Stomach (tissue), 9 donors: ENCODE results near the gene GALNT18. TPM values are rescaled to one million over a fixed set of nuclear protein-coding genes. Genes with fewer than 3 reads are reported as not detected.

Experiments
- DNase-seq, 2 donors: peaks; one replicate each; pipeline versions ENCODE4 v3.0.0 to v3.0.0-alpha.2; 2013 to 2019
- H3K27ac ChIP-seq, 5 donors: fragments of 200-600 bp in 4 of 5; sonication (generic) in 4 of 5; one replicate each; pipeline ENCODE4 v1.5.1; 2013 to 2019; ENCODE audit warnings: mild to moderate bottlenecking in 1 of 5, moderate library complexity in 1 of 5
- H3K27me3 ChIP-seq, 3 donors: fragments of 200-600 bp; sonication (generic); one replicate each; pipeline ENCODE4 v1.5.1; 2017 to 2019; ENCODE audit warnings: mixed run types in 1 of 3
- H3K36me3 ChIP-seq, 4 donors: fragments of 200-600 bp; sonication (generic); 1 replicate in 3 of 4; 2 replicates in 1 of 4; pipeline ENCODE4 v1.5.1; 2016 to 2019
- H3K4me1 ChIP-seq, 4 donors: fragments of 200-600 bp; sonication (generic); one replicate each; pipeline ENCODE4 v1.5.1; 2016 to 2019
- H3K4me3 ChIP-seq, 4 donors: fragments of 200-600 bp; sonication (generic) in 3 of 4; one replicate each; pipeline ENCODE4 v1.5.1; 2016 to 2019; ENCODE audit warnings: mild to moderate bottlenecking in 1 of 4
- H3K9me3 ChIP-seq, 4 donors: fragments of 200-600 bp; sonication (generic); one replicate each; pipeline ENCODE4 v1.5.1; 2016 to 2019
- EP300 ChIP-seq: sonication (generic); formaldehyde crosslinking; IDR thresholded peaks from one replicate; pipeline ENCODE4 v1.6.1; 2017; ENCODE audit warnings: antibody characterized with exemption
- POLR2A ChIP-seq, 4 donors: fragments of 450-650 bp; IDR thresholded peaks; one replicate each; pipeline ENCODE4 v1.6.1; 2016; ENCODE audit warnings: antibody characterized with exemption in 4 of 4, control low read depth in 2 of 4, mild to moderate bottlenecking in 1 of 4, moderate library complexity in 1 of 4
- POLR2AphosphoS5 ChIP-seq, 3 donors: sonication (generic); formaldehyde crosslinking; IDR thresholded peaks; one replicate each; pipeline ENCODE4 v1.6.1; 2016; ENCODE audit warnings: antibody characterized with exemption in 3 of 3
- WGBS, 5 donors: extraction: QIAGEN DNeasy Blood & Tissue Kit in 3 of 5; methylation state at CpG; one replicate each; pipeline versions ENCODE4 v1.1.5 to v1.1.7; 2013 to 2018; 5-methylcytosine and 5-hydroxymethylcytosine counted together
- intact Hi-C: fragments of 100-400 bp; cut with DNase I; formaldehyde crosslinking; loops from one replicate; pipeline ENCODE4 v1.15.1; 2023; ENCODE audit warnings: low total_unique reads
- polyA plus RNA-seq, 3 donors: library from polyadenylated mRNA; stranded (reverse); fragments of 200-250 nt; gene quantifications; one replicate each; pipeline ENCODE4 v1.2.3, GENCODE V29; 2013
- total RNA-seq, 5 donors: library from RNA; depleted of rRNA; stranded (reverse); fragments of >200 nt; gene quantifications; one replicate each; pipeline versions ENCODE4 v1.1.0 to v1.2.3, GENCODE V29; 2014 to 2016
- TF ChIP-seq, protein P1 (sequence below), 7 experiments: fragments of 450-650 bp in 4 of 7; fragments of 200-600 bp in 3 of 7; sonication (generic) in 3 of 7; IDR thresholded peaks; one replicate each; pipeline ENCODE4 v1.5.1; 2016 to 2019; ENCODE audit warnings: antibody characterized with exemption in 7 of 7, control low read depth in 2 of 7, mild to moderate bottlenecking in 1 of 7
- donor health status: healthy with polysubstance abuse.
- donor health status: Bipolar disorder and iron deficiency.
- donor health status: healthy.

Gene GALNT18
- total and polyA plus RNA-seq, 8 donors = 0.58 to 16.1 (median 2.7) TPM

DNA sequence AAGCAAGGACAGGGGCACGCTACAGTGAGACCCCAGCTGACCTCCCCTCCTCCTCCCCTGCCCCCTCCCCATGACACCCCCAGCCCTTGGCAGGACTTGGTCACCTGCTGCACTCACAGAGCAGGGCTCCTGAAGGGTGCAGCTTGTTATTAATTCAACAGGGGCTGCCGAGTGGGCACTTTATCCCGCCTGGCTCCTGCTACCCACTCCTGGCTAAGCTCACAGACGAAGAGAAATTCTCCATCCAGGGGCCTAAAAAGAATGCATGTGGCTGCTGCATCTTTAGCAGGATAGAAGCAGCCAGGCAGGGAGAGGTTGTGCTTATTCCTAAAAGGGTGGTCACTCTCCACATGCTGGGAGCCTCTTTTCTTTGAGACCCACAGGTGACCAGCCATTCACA is 40.3 kb downstream of the GALNT18 start:
- no peaks in the 10 kb centered on the region for H3K36me3 ChIP-seq
- intact Hi-C loops = no loop called here
- WGBS, 5 donors = 72 to 84% (median 79%) methylated on average over 4 of the region's 4 CpGs
- no peaks in the 10 kb centered on the region for H3K9me3 ChIP-seq
- peaks cover 0 to 15% (median 7%) of the 10 kb centered on the region in 4 donors for H3K4me1 ChIP-seq
- peaks cover 0 to 10% (median 0%) of the 10 kb centered on the region in 3 donors for H3K27me3 ChIP-seq
- H3K4me3 ChIP-seq = no peak overlapping the region
- DNase-seq = no peak
- TF ChIP-seq POLR2AphosphoS5 (IDR thresholded peaks at IDR 0.05) = no peak
- no peak for TF ChIP-seq EP300
- TF ChIP-seq POLR2A (IDR thresholded peaks at IDR 0.05) = no peak
- TF ChIP-seq, protein P1, sequence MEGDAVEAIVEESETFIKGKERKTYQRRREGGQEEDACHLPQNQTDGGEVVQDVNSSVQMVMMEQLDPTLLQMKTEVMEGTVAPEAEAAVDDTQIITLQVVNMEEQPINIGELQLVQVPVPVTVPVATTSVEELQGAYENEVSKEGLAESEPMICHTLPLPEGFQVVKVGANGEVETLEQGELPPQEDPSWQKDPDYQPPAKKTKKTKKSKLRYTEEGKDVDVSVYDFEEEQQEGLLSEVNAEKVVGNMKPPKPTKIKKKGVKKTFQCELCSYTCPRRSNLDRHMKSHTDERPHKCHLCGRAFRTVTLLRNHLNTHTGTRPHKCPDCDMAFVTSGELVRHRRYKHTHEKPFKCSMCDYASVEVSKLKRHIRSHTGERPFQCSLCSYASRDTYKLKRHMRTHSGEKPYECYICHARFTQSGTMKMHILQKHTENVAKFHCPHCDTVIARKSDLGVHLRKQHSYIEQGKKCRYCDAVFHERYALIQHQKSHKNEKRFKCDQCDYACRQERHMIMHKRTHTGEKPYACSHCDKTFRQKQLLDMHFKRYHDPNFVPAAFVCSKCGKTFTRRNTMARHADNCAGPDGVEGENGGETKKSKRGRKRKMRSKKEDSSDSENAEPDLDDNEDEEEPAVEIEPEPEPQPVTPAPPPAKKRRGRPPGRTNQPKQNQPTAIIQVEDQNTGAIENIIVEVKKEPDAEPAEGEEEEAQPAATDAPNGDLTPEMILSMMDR (IDR thresholded peaks at IDR 0.05) = no peak
- peak overlapping the region in 1 of 5 donors; percentile 25 for H3K27ac ChIP-seq

DNA sequence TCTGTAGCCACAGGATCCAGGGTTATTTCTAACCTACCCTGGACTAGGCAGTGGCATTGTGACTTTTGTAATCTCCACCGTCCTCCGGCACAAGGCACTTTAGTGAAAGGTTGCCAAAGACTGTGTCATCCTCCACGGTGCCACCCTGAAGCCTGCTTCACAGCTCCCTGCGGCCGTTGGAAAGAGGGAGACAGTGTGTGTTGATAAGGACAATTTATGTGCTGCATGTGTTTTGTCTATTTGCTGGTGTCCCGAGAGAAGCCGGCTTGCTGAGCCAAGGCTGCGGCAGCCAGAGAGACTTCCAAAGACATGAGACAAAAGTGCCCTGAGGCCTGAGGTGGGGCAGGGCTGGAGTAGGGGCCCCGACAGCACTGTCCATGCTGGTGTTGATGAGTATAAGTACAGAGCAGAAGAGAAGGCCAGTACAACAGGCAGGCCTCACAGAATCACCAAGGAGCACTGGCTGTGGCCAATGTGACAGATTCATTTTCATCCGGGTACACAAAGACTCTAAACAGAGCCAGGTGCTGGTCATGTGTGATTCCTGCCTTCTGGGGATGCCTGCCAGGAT is 40.9 kb downstream of the GALNT18 start:
- WGBS, 5 donors = 65 to 77% (median 74%) methylated on average over 10 of the region's 10 CpGs
- H3K4me3 ChIP-seq = no peak overlapping the region
- intact Hi-C loops = no loop called here
- peaks cover 0 to 15% (median 7%) of the 10 kb centered on the region in 4 donors for H3K4me1 ChIP-seq
- no peak for DNase-seq
- H3K27me3 ChIP-seq = peaks cover 0 to 10% (median 0%) of the 10 kb centered on the region in 3 donors
- TF ChIP-seq, protein P1 (IDR thresholded peaks at IDR 0.05) = no peak
- no peak for TF ChIP-seq POLR2A (IDR thresholded peaks at IDR 0.05)
- no peak for TF ChIP-seq POLR2AphosphoS5 (IDR thresholded peaks at IDR 0.05)
- no peak for TF ChIP-seq EP300
- no peaks in the 10 kb centered on the region for H3K36me3 ChIP-seq
- H3K27ac ChIP-seq = peak overlapping the region in 1 of 5 donors; percentile 25
- no peaks in the 10 kb centered on the region for H3K9me3 ChIP-seq

- WGBS, 5 donors = 82 to 92% (median 88%) methylated on average over 5 of the region's 5 CpGs
- H3K4me3 ChIP-seq = no peak overlapping the region
- peaks cover 0 to 18% (median 7%) of the 10 kb centered on the region in 4 donors for H3K4me1 ChIP-seq
- intact Hi-C loops = no loop called here
- H3K27ac ChIP-seq = no peak overlapping the region
- H3K9me3 ChIP-seq = no peaks in the 10 kb centered on the region
- H3K27me3 ChIP-seq = peaks cover 0 to 10% (median 0%) of the 10 kb centered on the region in 3 donors
- DNase-seq = no peak
- TF ChIP-seq, protein P1 (IDR thresholded peaks at IDR 0.05) = no peak
- TF ChIP-seq POLR2A (IDR thresholded peaks at IDR 0.05) = no peak
- no peak for TF ChIP-seq EP300
- TF ChIP-seq POLR2AphosphoS5 (IDR thresholded peaks at IDR 0.05) = no peak
- H3K36me3 ChIP-seq = no peaks in the 10 kb centered on the region
Measured at GRCh38 chr11:11580012-11580411, 41.8 kb downstream of the GALNT18 start.

- Histone ChIP-seq H3K4me3 (no peak overlapping the region), H3K36me3 (no peaks in the 10 kb centered on the region), H3K27ac (no peak overlapping the region), H3K4me1 (peaks cover 0 to 21% (median 4%) of the 10 kb centered on the region in 4 donors), H3K9me3 (no peaks in the 10 kb centered on the region), H3K27me3 (peaks cover 0 to 10% (median 0%) of the 10 kb centered on the region in 3 donors)
- WGBS, 5 donors = 76 to 85% (median 82%) methylated on average over 12 to 13 of the region's 13 CpGs
- TF ChIP-seq, protein P1 (IDR thresholded peaks at IDR 0.05) = no peak
- no peak for TF ChIP-seq EP300
- no peak for TF ChIP-seq POLR2A (IDR thresholded peaks at IDR 0.05)
- TF ChIP-seq POLR2AphosphoS5 (IDR thresholded peaks at IDR 0.05) = no peak
- intact Hi-C loops = no loop called here
- DNase-seq = no peak
Measured at GRCh38 chr11:11579012-11579988, 42.5 kb downstream of the GALNT18 start.
